HG02884 (cell line): ENCODE results near the gene SYT6.

ENCODE experiments used
- ATAC-seq: cut with Tn5 transposase; IDR thresholded peaks from one replicate; pipeline ENCODE4 v1.9.1; 2021; ENCODE audit warnings: mild to moderate bottlenecking, moderate library complexity; ENCODE audit not compliant: unreplicated experiment

SYT6 gene

GRCh38 chr1:114094675-114095074 is 59.0 kb downstream of the SYT6 start:
- ATAC-seq: no peak

GRCh38 chr1:114094363-114094634 is 59.4 kb downstream of the SYT6 start:
- ATAC-seq: no peak

- no peak for ATAC-seq
Observed at GRCh38 chr1:114093624-114094362, 59.9 kb downstream of the SYT6 start.

- no peak for ATAC-seq
Observed at GRCh38 chr1:114092186-114093062, 61.2 kb downstream of the SYT6 start.

- ATAC-seq: no peak
Observed at GRCh38 chr1:114091711-114092110, 62.0 kb downstream of the SYT6 start.

- no peak for ATAC-seq
Observed at GRCh38 chr1:114090738-114091505, 62.7 kb downstream of the SYT6 start.

GRCh38 chr1:114089502-114090138 is 64.0 kb downstream of the SYT6 start:
- no peak for ATAC-seq

GRCh38 chr1:114088392-114089299 is 65.0 kb downstream of the SYT6 start:
- ATAC-seq: no peak

- ATAC-seq: no peak
Observed at GRCh38 chr1:114087495-114087894, 66.2 kb downstream of the SYT6 start.

- ATAC-seq: no peak
Observed at GRCh38 chr1:114086601-114087368, 66.9 kb downstream of the SYT6 start.

- no peak for ATAC-seq
Observed at GRCh38 chr1:114082867-114083585, 70.6 kb downstream of the SYT6 start.

GRCh38 chr1:114082304-114082630 is 71.4 kb downstream of the SYT6 start:
- no peak for ATAC-seq

- no peak for ATAC-seq
Observed at GRCh38 chr1:114081437-114082303, 72.0 kb downstream of the SYT6 start.

- no peak for ATAC-seq
Observed at GRCh38 chr1:114080511-114081436, 72.9 kb downstream of the SYT6 start.

GRCh38 chr1:114079596-114080190 is 74.0 kb downstream of the SYT6 start:
- ATAC-seq: no peak

GRCh38 chr1:114078116-114078515 is 75.6 kb downstream of the SYT6 start:
- no peak for ATAC-seq
